Stimulated activated CD4-positive, alpha-beta T cell treated with anti-CD3 and anti-CD28 coated beads, Interleukin-4, amount 100 ng/mL, for 48 hours (primary cell): ENCODE data around the gene ESAM.

Source experiments
- DNase-seq, 2 donors: peaks; one replicate each; pipeline ENCODE4 v3.0.0-alpha.2; 2020; ENCODE audit warnings: low read depth in 2 of 2

ESAM gene, protein sequence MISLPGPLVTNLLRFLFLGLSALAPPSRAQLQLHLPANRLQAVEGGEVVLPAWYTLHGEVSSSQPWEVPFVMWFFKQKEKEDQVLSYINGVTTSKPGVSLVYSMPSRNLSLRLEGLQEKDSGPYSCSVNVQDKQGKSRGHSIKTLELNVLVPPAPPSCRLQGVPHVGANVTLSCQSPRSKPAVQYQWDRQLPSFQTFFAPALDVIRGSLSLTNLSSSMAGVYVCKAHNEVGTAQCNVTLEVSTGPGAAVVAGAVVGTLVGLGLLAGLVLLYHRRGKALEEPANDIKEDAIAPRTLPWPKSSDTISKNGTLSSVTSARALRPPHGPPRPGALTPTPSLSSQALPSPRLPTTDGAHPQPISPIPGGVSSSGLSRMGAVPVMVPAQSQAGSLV

DNA sequence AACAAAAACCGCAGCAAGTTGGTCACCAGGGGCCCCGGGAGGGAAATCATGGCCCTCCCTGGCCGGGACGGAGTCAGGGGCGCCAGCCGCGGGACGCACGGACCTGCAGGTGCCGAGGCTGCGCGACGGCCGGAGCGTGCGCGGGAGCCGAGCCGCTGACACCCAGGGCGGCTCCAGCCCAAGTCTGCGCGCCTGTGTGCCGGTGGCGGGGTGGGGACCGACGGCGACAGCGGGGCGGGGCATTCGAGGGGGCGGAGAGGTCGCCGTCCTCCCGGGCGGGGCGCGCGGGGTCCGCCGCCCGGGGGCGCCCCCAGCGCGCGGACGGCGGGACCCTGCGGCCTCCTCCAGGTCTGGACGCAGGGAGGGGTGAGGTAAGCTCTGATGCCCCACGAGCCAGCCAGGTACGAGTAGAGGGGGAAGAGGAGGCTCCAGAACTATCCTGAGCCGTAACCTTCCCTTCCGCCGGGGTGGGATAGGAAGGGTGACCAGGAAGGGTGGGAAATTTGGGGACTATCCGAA is at the start of gene ESAM:
TSS of gene ESAM (minus strand) at position 186 of the 519 bp plus-strand sequence. CDS start at position 50, 136 bp downstream.
- DNase-seq: peak; percentile 60 to 64

DNA sequence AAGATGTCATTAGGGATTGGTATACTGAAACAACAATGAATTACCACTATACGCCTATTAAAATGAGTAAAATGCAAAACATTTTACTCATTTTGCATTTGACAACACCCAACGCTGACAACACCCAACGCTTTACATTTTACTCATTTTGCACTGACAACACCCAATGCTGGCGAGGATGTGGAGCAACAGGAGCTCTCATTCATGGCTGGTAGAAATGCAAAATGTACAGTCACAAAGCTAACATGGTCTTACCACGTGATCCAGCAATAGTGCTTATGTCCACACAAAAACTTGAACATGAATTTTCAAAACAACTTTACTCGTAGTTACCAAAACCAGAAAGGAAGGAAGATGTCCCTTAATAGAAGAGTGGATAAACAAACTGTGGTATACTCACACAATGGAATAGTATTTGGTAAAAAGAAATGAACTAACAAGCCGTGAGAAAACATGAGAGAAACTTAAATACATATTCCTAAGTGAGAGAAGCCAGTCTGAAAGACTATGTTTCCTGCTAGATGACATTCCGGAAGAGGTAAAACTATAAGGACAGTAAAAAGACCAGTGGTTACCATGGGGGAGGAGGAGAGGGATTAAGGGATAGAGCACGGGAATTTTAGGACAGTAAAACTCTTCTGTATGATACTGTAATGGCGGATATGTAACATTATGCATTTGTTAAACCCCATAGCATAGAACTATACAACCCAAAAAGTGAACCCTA is 49.5 kb upstream of the ESAM start:
- no peak for DNase-seq

DNA sequence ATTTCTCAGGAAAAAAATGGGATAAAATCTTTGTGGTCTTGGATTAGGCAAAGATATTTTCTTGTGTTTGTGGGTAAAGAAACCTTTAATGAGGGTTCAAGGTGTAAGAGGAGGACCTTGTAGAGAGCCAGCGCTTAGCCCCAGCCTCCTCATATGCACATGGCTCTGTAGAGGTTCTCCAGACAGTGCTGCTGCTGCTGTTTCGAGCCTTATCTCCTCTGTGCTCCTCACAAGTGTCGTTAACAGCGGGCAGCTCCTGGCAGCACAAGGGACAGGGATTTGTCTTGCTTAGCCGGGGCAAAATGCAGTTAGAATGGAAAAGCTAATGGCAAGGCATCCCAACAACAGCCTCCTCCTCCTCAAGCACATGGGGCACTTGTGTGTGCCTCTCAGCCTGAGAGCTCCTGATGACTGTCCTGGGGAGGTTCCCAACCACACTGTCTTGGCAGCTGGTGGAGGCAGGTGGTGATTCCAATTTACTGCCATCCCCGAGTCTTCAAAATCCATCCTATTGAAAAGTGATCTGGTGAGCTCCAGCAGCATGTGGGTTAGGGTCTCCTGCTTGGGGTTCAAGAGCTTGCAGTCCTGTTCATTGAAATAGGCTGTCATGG is 45.7 kb upstream of the ESAM start:
- no peak for DNase-seq

DNA sequence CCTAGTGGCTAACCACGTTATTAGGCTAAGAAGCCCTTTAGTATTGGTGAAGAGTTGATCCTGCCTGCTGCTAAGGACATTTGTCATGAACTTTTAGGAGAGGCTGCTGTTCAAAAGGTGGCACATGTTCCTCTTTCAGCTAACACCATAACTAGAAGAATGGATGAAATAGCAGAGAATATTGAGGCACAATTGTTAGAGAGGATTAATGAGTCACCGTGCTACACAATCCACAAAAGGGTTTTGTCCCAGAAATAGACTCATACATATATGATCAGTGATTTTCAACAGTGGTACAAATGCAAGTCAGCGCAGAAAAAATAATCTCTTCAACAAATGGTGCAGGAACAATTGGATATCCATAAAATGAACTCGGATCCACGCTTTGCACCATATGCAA is 45.1 kb upstream of the ESAM start:
- no peak for DNase-seq

DNA sequence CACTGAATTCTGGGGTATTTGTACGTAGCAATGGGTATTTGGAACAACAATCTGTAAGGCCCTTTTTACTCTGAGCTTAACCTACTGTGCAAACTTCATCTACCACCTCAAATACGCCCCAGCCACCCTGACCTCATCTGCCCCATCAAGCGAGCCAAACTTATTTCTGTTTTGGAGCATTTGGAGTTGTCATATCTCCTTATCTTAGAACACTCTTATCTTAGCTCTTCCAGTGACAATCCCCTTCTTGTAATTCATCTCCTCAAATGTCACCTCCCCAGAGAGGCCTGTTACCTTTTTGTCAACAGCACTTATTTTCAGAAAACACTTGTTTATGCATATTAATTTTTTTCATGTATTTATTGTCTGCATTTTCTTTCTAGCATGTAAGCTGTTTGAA is 42.8 kb upstream of the ESAM start:
- no peak for DNase-seq

DNA sequence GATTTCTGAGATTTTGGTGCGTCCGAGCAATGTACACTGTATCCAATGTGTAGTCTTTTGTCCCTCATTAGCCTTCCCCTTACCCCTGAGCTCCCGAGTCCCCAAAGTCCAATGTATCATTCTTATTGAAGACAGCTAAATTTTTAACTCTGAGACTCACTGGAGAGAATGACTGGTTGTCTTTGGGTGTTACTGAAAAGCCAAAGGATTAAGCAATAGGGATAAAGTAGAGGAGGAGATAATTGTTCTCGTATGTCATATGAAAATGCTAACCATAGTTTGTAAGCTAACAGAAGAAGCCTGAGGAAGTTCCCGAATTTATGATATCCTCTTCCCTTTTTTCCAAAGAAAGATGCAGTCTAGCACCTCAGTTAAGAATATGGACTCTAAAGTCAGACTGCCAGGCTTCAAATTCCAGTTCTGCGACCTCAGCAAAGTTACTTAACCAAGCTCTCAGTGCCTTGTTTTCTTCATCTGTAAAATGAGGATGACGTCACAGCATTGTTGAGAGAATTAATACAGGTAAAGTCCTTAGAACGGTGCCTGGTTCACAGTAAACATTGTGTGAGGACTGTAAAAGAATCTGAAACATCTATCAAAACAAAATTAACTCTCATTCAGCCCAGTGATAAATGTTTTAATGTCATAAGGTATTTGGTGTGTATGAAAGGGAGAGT is 39.7 kb upstream of the ESAM start:
- no peak for DNase-seq

DNA sequence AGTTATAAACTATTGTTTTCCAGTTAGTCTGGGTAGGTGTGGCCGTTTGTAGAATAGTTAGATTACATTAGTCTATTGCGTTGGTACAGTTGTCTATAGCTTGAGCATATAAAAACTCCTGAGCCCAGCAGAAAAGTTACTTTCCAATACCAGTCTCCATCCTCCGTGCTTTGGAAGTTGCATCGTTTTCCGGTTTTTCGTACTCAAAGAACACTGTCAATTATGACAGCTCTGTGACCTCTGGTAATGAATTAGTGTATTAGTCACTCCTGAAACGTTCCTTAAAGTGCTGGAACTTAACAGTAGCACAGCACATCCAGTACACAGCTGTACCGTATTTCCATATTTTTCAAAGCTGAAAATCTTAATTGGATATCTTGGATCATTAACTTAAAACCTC is 38.9 kb upstream of the ESAM start:
- DNase-seq: no peak

DNA sequence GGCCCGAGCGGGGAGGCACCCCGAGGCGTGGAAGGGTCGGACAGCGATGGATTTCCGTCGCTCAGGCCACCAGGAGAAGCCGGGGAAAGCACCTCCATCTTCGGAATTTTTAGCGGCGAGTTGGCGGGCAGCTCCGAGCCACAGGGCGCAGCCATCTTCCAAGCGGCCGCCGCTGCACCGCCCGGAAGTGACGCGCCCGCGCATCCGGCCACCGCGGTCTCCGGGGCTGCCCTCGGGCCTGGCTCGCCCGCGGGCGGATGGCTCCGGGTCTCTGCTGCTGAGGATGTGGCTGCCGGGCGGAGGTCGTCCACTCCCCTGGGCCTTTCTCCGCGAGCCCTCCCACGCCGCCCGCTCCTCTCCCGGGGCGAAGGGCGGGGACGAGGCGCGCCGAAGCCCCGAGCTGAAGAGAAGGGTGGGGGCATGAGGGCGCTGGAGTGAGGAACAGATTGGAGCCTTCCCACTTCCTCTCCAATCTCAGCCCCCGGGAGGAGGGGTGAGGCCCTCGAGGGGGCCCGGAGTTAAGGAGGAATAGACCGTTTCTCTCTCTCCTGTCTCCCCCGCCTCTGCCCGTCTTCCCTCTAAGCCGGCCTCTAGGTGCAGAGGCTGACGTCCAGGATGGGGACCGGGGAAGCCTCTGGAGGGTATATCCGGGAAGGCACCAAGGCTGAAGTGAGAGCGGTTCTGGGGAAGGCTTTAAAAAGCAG is 38.3 kb upstream of the ESAM start, which contains the start of gene MSANTD2:
TSS of gene MSANTD2 (minus strand) at position 181 of the 704 bp plus-strand sequence. CDS start at position 155, 26 bp downstream.
- DNase-seq: peak; percentile 73 to 75

DNA sequence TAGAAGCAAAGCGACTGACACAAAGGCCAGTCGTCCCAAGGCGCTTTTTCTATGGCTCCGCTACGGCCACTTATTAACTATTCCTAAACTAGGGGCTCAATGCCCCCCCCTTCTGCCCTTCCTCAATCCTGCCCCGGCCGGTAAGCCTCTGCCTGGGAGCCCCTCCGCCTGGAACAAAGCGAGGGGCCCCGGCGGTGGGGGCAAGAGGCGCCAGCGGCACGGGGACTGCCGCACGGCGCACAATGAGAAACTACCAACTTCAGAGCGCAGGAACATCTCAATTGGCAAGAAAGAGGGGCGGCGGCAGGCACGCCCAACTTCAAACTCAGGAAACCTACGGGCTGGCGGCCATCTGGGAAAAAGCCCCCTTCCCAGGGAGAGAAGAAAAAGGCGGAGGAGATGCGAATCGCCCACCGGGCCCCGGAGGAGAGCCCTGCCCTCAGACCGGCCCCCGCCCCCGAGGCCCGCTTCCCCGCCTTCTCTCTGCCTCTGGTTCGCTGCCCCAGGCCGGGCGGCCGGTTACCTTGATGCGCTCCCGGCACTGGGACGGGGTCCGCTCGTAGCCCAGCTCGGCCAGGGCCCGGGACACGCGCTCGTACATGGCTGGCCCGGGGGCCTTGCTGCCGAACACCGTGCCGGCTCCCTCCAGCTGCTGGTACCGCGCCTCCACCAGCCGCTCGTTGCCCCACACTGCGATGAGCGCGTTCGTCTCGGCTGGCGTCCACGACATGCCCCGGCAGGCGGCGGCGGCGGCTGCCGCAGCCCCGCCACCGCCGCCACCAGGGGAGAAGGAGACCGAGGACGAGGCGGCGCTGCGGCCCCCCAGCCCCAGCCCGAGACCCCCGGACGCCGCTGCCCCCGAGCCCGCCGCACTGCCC is 37.5 kb upstream of the ESAM start:
- peak; percentile 13 to 35 for DNase-seq

DNA sequence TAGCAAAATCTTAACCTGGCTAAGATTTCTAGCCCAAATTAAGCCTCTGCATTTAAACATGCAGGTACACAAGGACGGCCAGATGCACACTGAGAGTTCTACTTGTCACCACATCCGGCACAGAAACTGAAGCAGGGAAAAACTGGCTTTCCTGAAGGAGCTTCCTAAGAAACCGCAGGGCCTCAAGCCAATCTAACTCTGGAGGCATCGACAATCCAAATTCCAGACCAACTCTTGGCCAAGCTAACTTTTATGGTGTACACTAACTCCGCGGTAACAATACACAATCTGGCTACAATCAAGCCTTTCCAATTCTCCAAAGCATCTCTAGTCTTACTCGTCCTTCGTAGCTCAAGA is 36.9 kb upstream of the ESAM start:
- no peak for DNase-seq

DNA sequence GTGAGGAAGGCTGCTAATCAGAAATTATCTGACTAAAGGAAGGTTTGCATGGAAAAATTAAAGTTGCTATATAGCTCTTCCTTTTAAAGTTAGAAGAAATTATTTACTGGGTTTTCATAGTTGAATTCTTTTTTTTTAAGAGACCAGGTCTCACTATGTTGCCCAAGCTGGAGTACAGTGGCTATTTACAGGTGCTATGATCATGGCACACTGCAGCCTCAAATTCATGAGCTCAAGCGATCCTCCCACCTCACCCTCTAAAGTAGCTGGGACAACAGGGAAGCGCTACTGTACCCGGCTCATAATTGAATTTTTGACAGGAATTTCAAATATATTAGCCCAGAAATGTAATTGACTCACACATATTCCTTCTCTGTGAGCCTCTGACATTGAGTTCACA is 34.2 kb upstream of the ESAM start:
- DNase-seq: no peak

DNA sequence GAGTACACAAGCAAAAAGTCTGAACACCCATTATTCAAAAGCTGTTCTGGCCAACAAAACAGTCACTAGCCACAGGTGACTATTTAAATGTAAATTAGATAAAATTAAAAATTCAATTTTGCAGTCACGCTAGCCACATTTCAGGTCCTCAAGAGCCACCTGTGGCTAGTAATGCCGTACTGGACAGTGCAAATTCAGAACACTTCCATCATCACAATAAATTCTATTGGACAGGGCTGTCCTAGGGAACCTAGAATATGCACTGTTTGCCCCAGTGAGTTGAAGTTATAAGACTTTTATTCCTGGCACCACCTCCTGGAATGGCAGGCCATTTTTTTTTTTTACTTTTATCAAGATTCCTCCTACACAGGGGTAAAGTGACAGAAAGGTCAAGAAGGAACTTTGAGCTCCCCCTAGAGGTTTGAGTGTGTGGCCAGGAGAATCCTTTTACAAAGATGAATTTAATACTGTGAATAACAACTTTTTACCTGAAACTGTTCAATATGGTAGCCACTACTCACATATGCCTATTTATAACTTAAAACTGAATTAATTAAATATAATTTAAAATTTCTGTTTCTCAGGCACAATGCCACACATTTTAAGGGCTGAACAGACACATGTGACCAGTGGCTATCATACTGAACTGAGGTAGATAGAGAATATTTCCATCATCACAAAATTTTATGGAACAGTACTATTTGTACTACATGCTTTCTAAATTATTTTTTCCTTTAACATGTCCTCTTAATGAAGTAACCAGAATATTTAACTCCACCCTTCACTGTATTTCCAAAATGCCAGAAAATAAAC is 31.6 kb upstream of the ESAM start:
- no peak for DNase-seq

DNA sequence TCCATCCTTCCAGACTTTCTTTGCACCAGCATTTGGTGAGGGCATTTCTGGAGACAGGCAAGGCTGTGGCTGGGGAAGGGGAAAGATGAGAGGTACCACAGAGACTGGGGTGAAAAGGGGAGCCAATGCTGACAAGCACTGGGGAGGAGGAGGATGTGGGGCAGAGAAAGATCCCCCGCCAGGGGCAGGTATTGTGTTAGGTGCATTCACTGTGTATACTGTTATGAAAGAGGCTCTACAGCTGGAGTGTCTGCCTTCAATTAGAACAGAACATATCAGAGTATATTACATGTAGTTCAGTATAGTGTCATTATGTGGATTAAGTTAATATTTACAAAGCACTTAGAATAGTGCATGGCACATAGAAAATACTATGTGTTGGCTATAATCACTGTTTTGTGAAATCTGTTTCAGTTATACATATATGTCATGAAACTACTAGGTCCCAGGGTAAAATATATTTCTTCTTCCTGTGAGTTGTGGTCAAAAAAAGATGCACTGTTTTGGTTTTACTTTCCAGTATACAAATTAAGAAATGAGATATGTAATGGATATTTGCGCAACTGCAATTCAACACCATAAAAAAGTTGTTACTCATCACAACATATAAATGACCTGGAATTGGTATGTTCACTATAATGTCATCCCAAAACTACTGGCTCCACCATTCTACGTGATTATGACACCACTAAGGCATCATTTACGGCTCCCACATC is 29.7 kb upstream of the ESAM start:
- no peak for DNase-seq

DNA sequence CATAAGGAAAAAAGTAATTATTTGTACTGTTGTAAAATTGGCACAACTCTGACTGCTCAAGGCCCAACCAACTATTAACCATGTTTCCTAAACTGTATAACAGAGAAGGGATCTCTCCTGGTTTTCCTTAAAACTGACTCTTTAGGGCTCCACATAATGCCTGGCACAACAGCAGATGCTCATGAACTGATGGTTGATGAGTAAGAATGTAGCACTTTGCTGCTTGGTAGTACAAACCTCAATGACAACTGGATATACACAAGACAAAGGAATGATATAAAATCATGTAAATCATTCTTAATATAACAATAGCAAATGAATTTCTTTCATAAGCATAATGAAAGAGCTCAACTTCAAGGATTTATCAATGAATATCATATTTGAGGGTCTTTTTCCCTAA is 26.4 kb upstream of the ESAM start:
- no peak for DNase-seq

DNA sequence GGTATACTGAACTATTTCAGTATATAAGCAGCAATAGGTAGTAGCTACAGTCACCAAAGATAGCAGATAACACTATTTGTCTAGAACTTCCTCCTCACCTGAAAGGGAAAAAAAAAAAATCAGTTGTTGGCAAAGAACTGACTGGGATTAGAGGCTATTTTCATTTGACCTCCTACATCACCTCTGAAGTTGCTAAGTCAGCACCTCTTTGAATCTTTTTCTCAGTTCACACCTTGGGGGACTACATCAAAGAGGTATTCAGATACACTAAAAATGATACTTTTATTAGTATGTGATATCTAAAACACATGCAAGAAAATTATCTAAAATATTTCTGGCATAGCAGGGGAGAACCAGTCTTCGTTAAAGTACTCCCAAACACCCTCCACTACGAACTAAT is 22.0 kb upstream of the ESAM start:
- no peak for DNase-seq

DNA sequence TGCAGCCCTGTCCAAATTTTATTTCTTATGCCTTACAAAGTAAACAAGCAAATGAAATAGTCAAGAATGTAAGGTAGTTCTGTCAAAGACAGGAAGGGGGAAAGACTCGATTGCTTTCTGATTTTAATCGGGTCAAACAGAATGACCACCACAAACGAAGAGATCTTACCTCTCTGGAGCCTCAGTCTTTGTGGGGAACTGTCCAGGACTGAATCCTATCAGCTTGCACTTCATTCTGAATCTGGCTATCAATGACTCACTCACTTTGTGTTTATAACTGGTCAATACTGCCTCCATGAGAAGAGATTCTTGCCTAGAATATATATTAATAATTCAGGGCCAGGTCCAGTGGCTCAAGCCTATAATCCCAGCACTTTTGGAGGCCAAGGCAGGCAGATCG is 20.9 kb upstream of the ESAM start:
- DNase-seq: no peak

DNA sequence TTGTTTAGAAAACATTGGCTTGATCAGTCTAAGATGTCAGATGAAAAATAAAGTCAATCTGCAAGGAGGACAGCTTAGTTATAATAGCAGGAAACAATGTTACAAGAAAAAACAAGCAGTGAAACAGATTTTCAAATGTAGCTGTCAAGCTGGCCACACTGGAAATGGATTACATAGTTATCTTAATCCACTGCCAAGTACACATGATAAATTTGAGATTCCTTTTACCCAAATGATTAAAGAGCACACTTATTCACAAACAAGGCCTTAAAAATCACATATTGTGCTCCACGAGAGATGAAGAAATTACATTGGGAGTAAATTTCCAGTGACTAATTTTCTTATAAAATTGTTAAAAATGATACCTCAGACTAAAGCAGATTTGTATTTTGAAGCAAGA is 17.5 kb upstream of the ESAM start:
- no peak for DNase-seq

DNA sequence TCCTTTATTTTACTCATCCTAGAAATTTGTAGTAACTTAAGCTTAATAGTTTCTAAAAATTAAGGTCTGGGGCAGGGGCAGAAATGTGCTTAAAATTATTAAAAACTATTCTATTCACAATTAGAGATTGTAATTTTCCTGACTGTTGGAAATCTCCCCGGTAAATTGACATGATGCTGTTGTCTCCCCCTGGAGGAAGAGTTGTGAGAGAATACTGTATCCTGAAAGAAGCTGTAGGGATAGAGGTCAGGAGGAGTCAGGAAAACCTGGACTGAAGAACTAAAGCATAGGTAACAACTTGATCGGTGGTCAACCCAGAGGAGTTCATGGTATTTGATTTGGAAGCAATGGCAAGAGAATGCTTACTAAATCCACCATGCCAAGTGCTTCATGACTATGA is 16.2 kb upstream of the ESAM start:
- DNase-seq: no peak
